ENCODE data around the gene RBBP6.

DNA sequence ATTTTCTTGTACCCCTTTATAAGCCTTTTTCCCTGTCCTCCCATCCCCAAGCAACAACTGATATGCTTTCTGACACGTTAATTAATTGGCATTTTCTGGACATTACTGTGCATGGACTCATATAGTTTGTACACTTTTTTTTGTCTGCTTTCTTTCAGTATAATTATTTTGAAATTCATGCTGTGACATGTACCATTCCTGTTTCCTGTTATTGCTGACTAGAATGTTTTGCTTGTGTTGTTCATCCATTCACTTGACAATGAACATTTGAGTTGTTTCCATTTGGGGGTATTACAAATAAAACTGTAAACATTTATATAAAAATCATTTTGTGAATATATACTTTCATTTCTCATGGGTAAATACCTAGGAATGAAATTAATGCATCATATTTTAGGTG, 50.6 kb downstream of the RBBP6 start:
- TF ChIP-seq, protein P1, sequence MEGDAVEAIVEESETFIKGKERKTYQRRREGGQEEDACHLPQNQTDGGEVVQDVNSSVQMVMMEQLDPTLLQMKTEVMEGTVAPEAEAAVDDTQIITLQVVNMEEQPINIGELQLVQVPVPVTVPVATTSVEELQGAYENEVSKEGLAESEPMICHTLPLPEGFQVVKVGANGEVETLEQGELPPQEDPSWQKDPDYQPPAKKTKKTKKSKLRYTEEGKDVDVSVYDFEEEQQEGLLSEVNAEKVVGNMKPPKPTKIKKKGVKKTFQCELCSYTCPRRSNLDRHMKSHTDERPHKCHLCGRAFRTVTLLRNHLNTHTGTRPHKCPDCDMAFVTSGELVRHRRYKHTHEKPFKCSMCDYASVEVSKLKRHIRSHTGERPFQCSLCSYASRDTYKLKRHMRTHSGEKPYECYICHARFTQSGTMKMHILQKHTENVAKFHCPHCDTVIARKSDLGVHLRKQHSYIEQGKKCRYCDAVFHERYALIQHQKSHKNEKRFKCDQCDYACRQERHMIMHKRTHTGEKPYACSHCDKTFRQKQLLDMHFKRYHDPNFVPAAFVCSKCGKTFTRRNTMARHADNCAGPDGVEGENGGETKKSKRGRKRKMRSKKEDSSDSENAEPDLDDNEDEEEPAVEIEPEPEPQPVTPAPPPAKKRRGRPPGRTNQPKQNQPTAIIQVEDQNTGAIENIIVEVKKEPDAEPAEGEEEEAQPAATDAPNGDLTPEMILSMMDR (IDR thresholded peaks at IDR 0.05), result no peak
- no peak for TF ChIP-seq POLR2A (IDR thresholded peaks at IDR 0.05)

Measured in tibial nerve (tissue), 3 donors.